Natural killer cell (primary cell): ENCODE data around the gene SLC38A11. TPM values are rescaled to one million over a fixed set of nuclear protein-coding genes. Genes with fewer than 3 reads are reported as not detected.

Experiments
- ATAC-seq, 3 donors: fragments of 150-1000 bp in 2 of 3; fragments of 200-7000 bp in 1 of 3; cut with Tn5 transposase; 1 replicate in 1 of 3; 2 replicates in 2 of 3; pipeline ENCODE4 v1.10.0; 2021; ENCODE audit warnings: mild to moderate bottlenecking in 2 of 3, moderate library complexity in 2 of 3
- DNase-seq, 2 donors: peaks; one replicate each; pipeline versions ENCODE4 v3.0.0 to v3.0.0-alpha.2; 2013 to 2021; ENCODE audit warnings: mixed read lengths in 1 of 2
- H3K27ac ChIP-seq: one replicate; pipeline ENCODE4 v1.5.1; 2013; ENCODE audit warnings: mild to moderate bottlenecking, low read length
- H3K27me3 ChIP-seq: one replicate; pipeline ENCODE4 v1.6.1; 2013; ENCODE audit warnings: low read length; ENCODE audit not compliant: control insufficient read depth, insufficient read depth
- H3K36me3 ChIP-seq: one replicate; pipeline ENCODE4 v1.6.1; 2013; ENCODE audit warnings: low read length; ENCODE audit not compliant: control insufficient read depth, insufficient read depth
- H3K4me1 ChIP-seq: one replicate; pipeline ENCODE4 v1.6.1; 2013; ENCODE audit warnings: low read length; ENCODE audit not compliant: control insufficient read depth, insufficient read depth
- H3K4me3 ChIP-seq: one replicate; pipeline ENCODE4 v1.5.1; 2013; ENCODE audit warnings: low read length
- H3K9me3 ChIP-seq: one replicate; pipeline ENCODE4 v1.6.1; 2013; ENCODE audit warnings: low read length; ENCODE audit not compliant: control insufficient read depth, insufficient read depth
- H3K27ac Mint-ChIP-seq, 2 donors: one replicate each; pipeline ENCODE4 v1.8.0; 2022; ENCODE audit warnings: mild to moderate bottlenecking in 2 of 2, mixed read lengths in 2 of 2, moderate library complexity in 1 of 2
- H3K27me3 Mint-ChIP-seq, 2 donors: one replicate each; pipeline ENCODE4 v1.8.0; 2022; ENCODE audit warnings: low read depth in 2 of 2, mixed read lengths in 2 of 2
- H3K36me3 Mint-ChIP-seq: one replicate; pipeline ENCODE4 v1.8.0; 2022; ENCODE audit warnings: mixed read lengths
- H3K4me1 Mint-ChIP-seq, 2 donors: one replicate each; pipeline ENCODE4 v1.8.0; 2022; ENCODE audit warnings: mixed read lengths in 2 of 2
- H3K4me3 Mint-ChIP-seq: one replicate; pipeline ENCODE4 v1.8.0; 2022; ENCODE audit warnings: mild to moderate bottlenecking, moderate library complexity, mixed read lengths
- H3K9me3 Mint-ChIP-seq, 2 donors: one replicate each; pipeline ENCODE4 v1.8.0; 2022; ENCODE audit warnings: mixed read lengths in 2 of 2
- WGBS: methylation state at CpG from one replicate; pipeline ENCODE4 v1.1.7; 2013; ENCODE audit warnings: missing lambda C conversion rate; ENCODE audit not compliant: insufficient coverage; 5-methylcytosine and 5-hydroxymethylcytosine counted together
- intact Hi-C: fragments of 100-400 bp; cut with micrococcal nuclease; formaldehyde crosslinking; loops from one replicate; pipeline ENCODE4 v1.14.2; 2022
- total RNA-seq, 4 donors: library from RNA; stranded (reverse); fragments of 120-200 nt in 1 of 4; gene quantifications; one replicate each; pipeline versions ENCODE4 v1.2.3 to v1.2.4, GENCODE V29; 2013 to 2022
- TF ChIP-seq, protein P1 (sequence below): fragments of 200-600 bp; IDR thresholded peaks from one replicate; pipeline ENCODE4 v1.8.0; 2022; ENCODE audit warnings: antibody characterized with exemption

The SLC38A11 gene
- total RNA-seq, 3 donors from 2014 or later (not counting 1 experiment from before 2014, with no cell fraction given): 0.66 TPM; not detected in 2

DNA sequence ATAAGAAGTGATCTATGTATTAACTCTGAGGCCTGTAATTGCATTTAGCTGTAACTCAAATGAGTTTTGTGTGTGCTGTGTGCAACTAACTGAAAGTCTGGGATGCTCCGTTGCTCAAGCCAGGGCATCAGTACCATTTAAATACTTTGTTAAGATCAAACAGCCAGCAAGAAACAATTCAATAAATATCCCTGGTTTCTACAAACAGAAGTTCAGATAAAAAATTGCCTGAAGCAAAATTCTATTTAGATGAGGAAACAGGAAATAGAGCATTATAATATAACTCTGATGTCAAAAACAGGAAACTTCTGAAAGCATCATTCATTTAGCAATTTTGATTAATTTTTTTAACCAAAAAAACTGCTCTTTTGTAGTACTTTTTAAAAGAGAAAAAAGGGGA, 18.9 kb upstream of the SLC38A11 start:
- TF ChIP-seq, protein P1, sequence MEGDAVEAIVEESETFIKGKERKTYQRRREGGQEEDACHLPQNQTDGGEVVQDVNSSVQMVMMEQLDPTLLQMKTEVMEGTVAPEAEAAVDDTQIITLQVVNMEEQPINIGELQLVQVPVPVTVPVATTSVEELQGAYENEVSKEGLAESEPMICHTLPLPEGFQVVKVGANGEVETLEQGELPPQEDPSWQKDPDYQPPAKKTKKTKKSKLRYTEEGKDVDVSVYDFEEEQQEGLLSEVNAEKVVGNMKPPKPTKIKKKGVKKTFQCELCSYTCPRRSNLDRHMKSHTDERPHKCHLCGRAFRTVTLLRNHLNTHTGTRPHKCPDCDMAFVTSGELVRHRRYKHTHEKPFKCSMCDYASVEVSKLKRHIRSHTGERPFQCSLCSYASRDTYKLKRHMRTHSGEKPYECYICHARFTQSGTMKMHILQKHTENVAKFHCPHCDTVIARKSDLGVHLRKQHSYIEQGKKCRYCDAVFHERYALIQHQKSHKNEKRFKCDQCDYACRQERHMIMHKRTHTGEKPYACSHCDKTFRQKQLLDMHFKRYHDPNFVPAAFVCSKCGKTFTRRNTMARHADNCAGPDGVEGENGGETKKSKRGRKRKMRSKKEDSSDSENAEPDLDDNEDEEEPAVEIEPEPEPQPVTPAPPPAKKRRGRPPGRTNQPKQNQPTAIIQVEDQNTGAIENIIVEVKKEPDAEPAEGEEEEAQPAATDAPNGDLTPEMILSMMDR: no peak
- intact Hi-C loops: no loop called here
- Histone ChIP-seq H3K9me3 (no peaks in the 10 kb centered on the region), H3K27ac (no peak overlapping the region), H3K4me1 (peaks cover 10% of the 10 kb centered on the region), H3K36me3 (no peaks in the 10 kb centered on the region), H3K4me3 (no peak overlapping the region), H3K27me3 (no peaks in the 10 kb centered on the region)
- DNase-seq (no peak), ATAC-seq (no peak)
- Mint-ChIP-seq H3K27ac (no peak overlapping the region), H3K9me3 (no peaks in the 10 kb centered on the region), H3K4me1 (peaks cover 12 to 13% of the 10 kb centered on the region in 2 donors), H3K36me3 (peaks cover 5% of the 10 kb centered on the region), H3K4me3 (no peak overlapping the region), H3K27me3 (peaks cover 0 to 3% of the 10 kb centered on the region in 2 donors)
- WGBS: 100% methylated on average over 1 of the region's 1 CpG

DNA sequence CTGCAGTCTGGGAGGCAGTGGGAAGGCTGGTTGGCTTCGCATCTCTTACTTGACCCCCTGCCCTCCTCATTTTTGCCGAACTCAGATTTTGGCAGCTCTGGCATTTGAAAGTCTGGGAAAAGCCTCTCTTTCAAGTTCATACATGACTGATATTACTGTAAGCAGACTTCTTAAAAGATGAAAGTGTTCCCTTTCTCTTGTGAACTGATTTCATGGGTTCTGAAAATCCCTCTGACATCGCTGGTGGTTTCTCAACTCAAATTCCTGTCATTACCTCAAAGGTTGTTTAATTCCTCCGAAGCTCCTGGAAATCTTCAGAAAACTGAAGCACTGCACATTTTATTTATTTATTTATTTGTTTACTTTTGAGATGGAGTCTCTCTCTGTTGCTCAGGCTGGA, 16.9 kb upstream of the SLC38A11 start:
- no peaks in the 10 kb centered on the region for H3K27me3 ChIP-seq
- Mint-ChIP-seq H3K4me1 (peaks cover 6% of the 10 kb centered on the region in 2 donors), H3K27ac (no peak overlapping the region), H3K9me3 (no peaks in the 10 kb centered on the region), H3K4me3 (no peak overlapping the region), H3K36me3 (peaks cover under 1% of the 10 kb centered on the region), H3K27me3 (peaks cover 0 to 3% of the 10 kb centered on the region in 2 donors)
- TF ChIP-seq, protein P1: no peak
- H3K4me1 ChIP-seq: peaks cover 6% of the 10 kb centered on the region
- intact Hi-C loops: no loop called here
- H3K36me3 ChIP-seq: no peaks in the 10 kb centered on the region
- no peaks in the 10 kb centered on the region for H3K9me3 ChIP-seq
- no peak overlapping the region for H3K4me3 ChIP-seq
- ATAC-seq (no peak), DNase-seq (no peak)
- H3K27ac ChIP-seq: no peak overlapping the region
- WGBS: 85% methylated on average over 4 of the region's 4 CpGs

DNA sequence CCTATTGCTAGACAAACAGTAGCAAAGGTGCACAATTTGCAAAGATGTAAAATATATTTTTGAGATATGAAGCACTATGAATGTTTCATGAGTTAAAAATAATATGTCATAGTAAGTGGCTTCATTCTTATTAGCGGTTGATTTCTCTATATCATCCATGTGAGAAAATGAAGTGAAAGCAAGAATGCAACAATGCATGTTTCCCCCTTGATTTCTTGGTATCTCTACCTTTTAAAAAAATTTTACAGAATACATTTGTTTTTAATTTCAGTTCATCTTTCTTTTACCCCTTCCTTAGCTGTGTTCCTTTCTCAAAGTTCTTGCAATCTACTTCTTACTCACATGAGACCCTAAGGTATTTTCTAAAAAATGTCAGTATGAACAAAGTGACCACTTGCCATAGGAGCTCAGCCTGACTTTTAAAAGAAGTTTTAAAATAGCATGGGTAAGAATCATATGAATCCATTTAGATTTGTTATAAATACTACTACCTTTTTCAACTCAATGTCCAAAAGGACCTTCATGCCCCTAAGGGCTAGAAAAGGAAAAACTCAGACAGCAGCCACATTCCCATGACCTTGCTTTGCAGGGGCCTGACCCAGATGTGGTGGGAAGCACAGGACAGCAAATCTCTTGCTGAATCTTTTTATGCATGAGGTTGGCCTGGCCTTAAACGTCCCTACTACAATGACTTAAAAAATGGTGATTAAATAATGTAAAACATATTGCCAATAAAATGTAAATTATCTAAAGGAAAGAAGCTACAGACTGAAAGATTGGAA, 14.8 kb upstream of the SLC38A11 start:
- no peak overlapping the region for H3K27ac ChIP-seq
- Mint-ChIP-seq H3K9me3 (peaks cover 0 to 2% of the 10 kb centered on the region in 2 donors), H3K4me3 (no peak overlapping the region), H3K4me1 (peaks cover 6 to 14% of the 10 kb centered on the region in 2 donors), H3K27ac (no peak overlapping the region), H3K27me3 (peaks cover 3 to 8% of the 10 kb centered on the region in 2 donors), H3K36me3 (no peaks in the 10 kb centered on the region)
- H3K4me3 ChIP-seq: no peak overlapping the region
- H3K27me3 ChIP-seq: no peaks in the 10 kb centered on the region
- no peaks in the 10 kb centered on the region for H3K9me3 ChIP-seq
- intact Hi-C loops: no loop called here
- no peaks in the 10 kb centered on the region for H3K36me3 ChIP-seq
- TF ChIP-seq, protein P1: no peak
- peaks cover 3% of the 10 kb centered on the region for H3K4me1 ChIP-seq
- 60% methylated on average over 1 of the region's 2 CpGs for WGBS
- DNase-seq (no peak), ATAC-seq (no peak)
